ENCODE measurements around the gene LY9. TPM values are rescaled to one million over a fixed set of nuclear protein-coding genes. Genes with fewer than 3 reads are reported as not detected.

LY9 gene
- total and polyA plus RNA-seq, 3 donors from 2014 or later = 0.68 to 0.71 TPM; not detected in 1

- TF ChIP-seq POLR2A (IDR thresholded peaks at IDR 0.05) (no peak), CTCF (IDR thresholded peaks at IDR 0.05) (no peak)
- intact Hi-C loops (cut with DNase I; ENCODE audit: low total_unique reads) = no loop called here
- 88 to 89% methylated on average over 11 of the region's 11 CpGs for WGBS, 2 donors
- Histone ChIP-seq H3K27ac (no peak overlapping the region), H3K4me1 (peaks cover 6% of the 10 kb centered on the region), H3K27me3 (no peaks in the 10 kb centered on the region), H3K36me3 (ENCODE audit: low read depth, missing control alignments) (no peaks in the 10 kb centered on the region), H3K9me3 (no peaks in the 10 kb centered on the region), H3K4me3 (no peak overlapping the region)
- DNase-seq = no peak
These were observed 67.2 kb downstream of the LY9 start for GRCh38 chr1:160863061-160863773.

GRCh38 chr1:160863774-160864131 is 67.8 kb downstream of the LY9 start:
- no peak for DNase-seq
- WGBS, 2 donors = 74 to 87% methylated on average over 4 of the region's 4 CpGs
- Histone ChIP-seq H3K4me1 (peaks cover 6% of the 10 kb centered on the region), H3K36me3 (ENCODE audit: low read depth, missing control alignments) (no peaks in the 10 kb centered on the region), H3K27ac (no peak overlapping the region), H3K4me3 (no peak overlapping the region), H3K9me3 (no peaks in the 10 kb centered on the region), H3K27me3 (no peaks in the 10 kb centered on the region)
- intact Hi-C loops (cut with DNase I; ENCODE audit: low total_unique reads) = no loop called here
- TF ChIP-seq POLR2A (IDR thresholded peaks at IDR 0.05) (no peak), CTCF (IDR thresholded peaks at IDR 0.05) (no peak)

- Histone ChIP-seq H3K27ac (no peak overlapping the region), H3K4me3 (no peak overlapping the region), H3K9me3 (no peaks in the 10 kb centered on the region), H3K4me1 (peaks cover 6% of the 10 kb centered on the region), H3K27me3 (no peaks in the 10 kb centered on the region), H3K36me3 (ENCODE audit: low read depth, missing control alignments) (no peaks in the 10 kb centered on the region)
- WGBS, 2 donors = 44 to 54% methylated on average over 2 of the region's 2 CpGs
- DNase-seq = no peak
- TF ChIP-seq POLR2A (IDR thresholded peaks at IDR 0.05) (no peak), CTCF (IDR thresholded peaks at IDR 0.05) (no peak)
- intact Hi-C loops (cut with DNase I; ENCODE audit: low total_unique reads) = no loop called here
These were observed 68.2 kb downstream of the LY9 start for GRCh38 chr1:160864173-160864572.

GRCh38 chr1:160865337-160865736 is 69.4 kb downstream of the LY9 start:
- no peaks in the 10 kb centered on the region for H3K36me3 ChIP-seq (ENCODE audit: low read depth, missing control alignments)
- H3K27ac ChIP-seq = no peak overlapping the region
- peaks cover 6% of the 10 kb centered on the region for H3K4me1 ChIP-seq
- 94% methylated on average over 5 of the region's 5 CpGs for WGBS, 2 donors
- no peaks in the 10 kb centered on the region for H3K27me3 ChIP-seq
- H3K4me3 ChIP-seq = no peak overlapping the region
- no peak for TF ChIP-seq POLR2A (IDR thresholded peaks at IDR 0.05)
- no peak for TF ChIP-seq CTCF (IDR thresholded peaks at IDR 0.05)
- intact Hi-C loops (cut with DNase I; ENCODE audit: low total_unique reads) = no loop called here
- no peak for DNase-seq
- H3K9me3 ChIP-seq = no peaks in the 10 kb centered on the region

Data from testis (tissue), 3 donors.